K562 (cell line): ENCODE data around the gene PRPF8. TPM values are rescaled to one million over a fixed set of nuclear protein-coding genes. Genes with fewer than 3 reads are reported as not detected.

Experiments used
- CC2D1A ChIP-seq: fragments of 450-650 bp; IDR thresholded peaks from 2 replicates; pipeline ENCODE4 v1.6.1; 2017; ENCODE audit warnings: mild to moderate bottlenecking
- U2AF2 ChIP-seq: fragments of 200-400 bp; formaldehyde crosslinking; optimal IDR thresholded peaks from 2 replicates; pipeline ENCODE3; 2017; ENCODE audit warnings: low read depth, mild to moderate bottlenecking, low read length
- polyA plus RNA-seq, 8 experiments: library from polyadenylated mRNA; depleted of rRNA in 4 of 8; stranded (reverse) in 5 of 8; unstranded in 3 of 8; fragments of >200 nt; fragmentation: Nextera tagmentation in 2 of 8; fragmentation: Illumina TruSeq in 1 of 8; extraction: Ambion mirVana in 2 of 8; extraction: Trizol in 1 of 8; gene quantifications; 2 replicates each; pipeline versions ENCODE4 v1.2.1 to v1.2.3, GENCODE V29; 2011 to 2014; ENCODE audit warnings: inconsistent platforms in 1 of 8, missing spikeins in 1 of 8
- total RNA-seq, 7 experiments: library from RNA; depleted of rRNA in 6 of 7; stranded (reverse); fragments of >200 nt in 6 of 7; fragmentation: Illumina TruSeq in 2 of 7; extraction: Trizol in 2 of 7; gene quantifications; 2 replicates each; pipeline versions ENCODE4 v1.2.1 to v1.2.3, GENCODE V29; 2011 to 2021; ENCODE audit warnings: low replicate concordance in 1 of 7
- TF ChIP-seq, protein P1 (sequence below): sonication (generic); formaldehyde crosslinking; IDR thresholded peaks from 2 replicates; pipeline ENCODE4 v1.8.0; 2023; ENCODE audit warnings: missing genetic modification reagents, mild to moderate bottlenecking, borderline replicate concordance
- TF ChIP-seq, protein P2 (sequence below), 2 experiments: fragments of 450-650 bp in 1 of 2; sonication (generic) in 1 of 2; formaldehyde crosslinking in 1 of 2; IDR thresholded peaks; 2 replicates each; pipeline versions ENCODE4 v1.7.1 to v1.9.0; 2016 to 2022; ENCODE audit warnings: inconsistent platforms in 1 of 2, mild to moderate bottlenecking in 1 of 2, missing genetic modification reagents in 1 of 2
- TF ChIP-seq, protein P3 (sequence below): fragments of 250-450 bp; sonication (Bioruptor Pico); IDR thresholded peaks from 2 replicates; pipeline ENCODE4 v1.8.0; 2022; ENCODE audit warnings: moderate library complexity, mild to moderate bottlenecking, inconsistent platforms

Gene PRPF8
- total and polyA plus RNA-seq, 9 of the 15 experiments (the other 6 are each of a cell fraction or from before 2014, with no cell fraction given): 64.3 to 294 (median 85.9) TPM

DNA sequence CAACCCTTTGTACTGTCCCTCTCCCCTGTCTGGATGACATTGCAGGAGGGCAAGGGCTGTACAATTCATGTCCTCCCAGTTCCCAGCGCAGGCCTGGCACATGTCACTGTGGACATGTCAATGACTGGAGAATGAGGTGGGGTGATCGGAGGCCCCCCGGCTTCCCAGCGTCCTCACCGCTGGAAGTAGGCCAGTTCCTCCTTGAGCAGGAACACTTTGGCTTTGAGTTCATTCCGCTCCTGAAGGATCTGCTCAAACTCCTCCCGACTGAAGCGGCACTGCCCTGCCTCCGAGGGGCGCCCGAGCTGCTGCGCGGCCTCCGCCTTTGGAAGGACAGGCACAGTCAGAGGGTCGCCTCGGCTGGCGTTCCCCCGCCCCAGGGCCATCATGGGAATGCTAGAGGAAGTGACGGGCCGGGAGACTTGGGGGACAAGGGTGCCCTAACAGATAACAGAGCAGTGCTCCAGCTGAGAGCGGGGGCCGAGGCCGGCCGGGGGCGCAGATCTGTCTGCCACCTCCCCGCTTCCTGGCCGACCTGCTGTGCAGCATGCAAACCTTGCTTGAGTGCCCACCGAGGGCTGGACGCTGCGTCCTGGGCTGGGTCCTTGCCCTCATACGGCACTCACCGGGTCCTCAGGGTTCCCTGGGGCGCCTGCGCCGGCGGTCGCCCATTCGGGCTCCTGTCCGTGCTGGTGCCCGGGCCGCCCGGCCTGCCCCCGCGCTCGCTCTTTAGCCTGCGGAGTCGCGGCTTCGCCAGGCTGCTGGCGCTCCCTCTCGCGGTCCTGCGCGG lies 36.3 kb downstream of the PRPF8 start (continued):
- TF ChIP-seq, protein P1, sequence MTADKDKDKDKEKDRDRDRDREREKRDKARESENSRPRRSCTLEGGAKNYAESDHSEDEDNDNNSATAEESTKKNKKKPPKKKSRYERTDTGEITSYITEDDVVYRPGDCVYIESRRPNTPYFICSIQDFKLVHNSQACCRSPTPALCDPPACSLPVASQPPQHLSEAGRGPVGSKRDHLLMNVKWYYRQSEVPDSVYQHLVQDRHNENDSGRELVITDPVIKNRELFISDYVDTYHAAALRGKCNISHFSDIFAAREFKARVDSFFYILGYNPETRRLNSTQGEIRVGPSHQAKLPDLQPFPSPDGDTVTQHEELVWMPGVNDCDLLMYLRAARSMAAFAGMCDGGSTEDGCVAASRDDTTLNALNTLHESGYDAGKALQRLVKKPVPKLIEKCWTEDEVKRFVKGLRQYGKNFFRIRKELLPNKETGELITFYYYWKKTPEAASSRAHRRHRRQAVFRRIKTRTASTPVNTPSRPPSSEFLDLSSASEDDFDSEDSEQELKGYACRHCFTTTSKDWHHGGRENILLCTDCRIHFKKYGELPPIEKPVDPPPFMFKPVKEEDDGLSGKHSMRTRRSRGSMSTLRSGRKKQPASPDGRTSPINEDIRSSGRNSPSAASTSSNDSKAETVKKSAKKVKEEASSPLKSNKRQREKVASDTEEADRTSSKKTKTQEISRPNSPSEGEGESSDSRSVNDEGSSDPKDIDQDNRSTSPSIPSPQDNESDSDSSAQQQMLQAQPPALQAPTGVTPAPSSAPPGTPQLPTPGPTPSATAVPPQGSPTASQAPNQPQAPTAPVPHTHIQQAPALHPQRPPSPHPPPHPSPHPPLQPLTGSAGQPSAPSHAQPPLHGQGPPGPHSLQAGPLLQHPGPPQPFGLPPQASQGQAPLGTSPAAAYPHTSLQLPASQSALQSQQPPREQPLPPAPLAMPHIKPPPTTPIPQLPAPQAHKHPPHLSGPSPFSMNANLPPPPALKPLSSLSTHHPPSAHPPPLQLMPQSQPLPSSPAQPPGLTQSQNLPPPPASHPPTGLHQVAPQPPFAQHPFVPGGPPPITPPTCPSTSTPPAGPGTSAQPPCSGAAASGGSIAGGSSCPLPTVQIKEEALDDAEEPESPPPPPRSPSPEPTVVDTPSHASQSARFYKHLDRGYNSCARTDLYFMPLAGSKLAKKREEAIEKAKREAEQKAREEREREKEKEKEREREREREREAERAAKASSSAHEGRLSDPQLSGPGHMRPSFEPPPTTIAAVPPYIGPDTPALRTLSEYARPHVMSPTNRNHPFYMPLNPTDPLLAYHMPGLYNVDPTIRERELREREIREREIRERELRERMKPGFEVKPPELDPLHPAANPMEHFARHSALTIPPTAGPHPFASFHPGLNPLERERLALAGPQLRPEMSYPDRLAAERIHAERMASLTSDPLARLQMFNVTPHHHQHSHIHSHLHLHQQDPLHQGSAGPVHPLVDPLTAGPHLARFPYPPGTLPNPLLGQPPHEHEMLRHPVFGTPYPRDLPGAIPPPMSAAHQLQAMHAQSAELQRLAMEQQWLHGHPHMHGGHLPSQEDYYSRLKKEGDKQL (CRISPR knock-in tag): no peak
- TF ChIP-seq CC2D1A: no peak
- no peak for TF ChIP-seq U2AF2
- TF ChIP-seq, protein P2, sequence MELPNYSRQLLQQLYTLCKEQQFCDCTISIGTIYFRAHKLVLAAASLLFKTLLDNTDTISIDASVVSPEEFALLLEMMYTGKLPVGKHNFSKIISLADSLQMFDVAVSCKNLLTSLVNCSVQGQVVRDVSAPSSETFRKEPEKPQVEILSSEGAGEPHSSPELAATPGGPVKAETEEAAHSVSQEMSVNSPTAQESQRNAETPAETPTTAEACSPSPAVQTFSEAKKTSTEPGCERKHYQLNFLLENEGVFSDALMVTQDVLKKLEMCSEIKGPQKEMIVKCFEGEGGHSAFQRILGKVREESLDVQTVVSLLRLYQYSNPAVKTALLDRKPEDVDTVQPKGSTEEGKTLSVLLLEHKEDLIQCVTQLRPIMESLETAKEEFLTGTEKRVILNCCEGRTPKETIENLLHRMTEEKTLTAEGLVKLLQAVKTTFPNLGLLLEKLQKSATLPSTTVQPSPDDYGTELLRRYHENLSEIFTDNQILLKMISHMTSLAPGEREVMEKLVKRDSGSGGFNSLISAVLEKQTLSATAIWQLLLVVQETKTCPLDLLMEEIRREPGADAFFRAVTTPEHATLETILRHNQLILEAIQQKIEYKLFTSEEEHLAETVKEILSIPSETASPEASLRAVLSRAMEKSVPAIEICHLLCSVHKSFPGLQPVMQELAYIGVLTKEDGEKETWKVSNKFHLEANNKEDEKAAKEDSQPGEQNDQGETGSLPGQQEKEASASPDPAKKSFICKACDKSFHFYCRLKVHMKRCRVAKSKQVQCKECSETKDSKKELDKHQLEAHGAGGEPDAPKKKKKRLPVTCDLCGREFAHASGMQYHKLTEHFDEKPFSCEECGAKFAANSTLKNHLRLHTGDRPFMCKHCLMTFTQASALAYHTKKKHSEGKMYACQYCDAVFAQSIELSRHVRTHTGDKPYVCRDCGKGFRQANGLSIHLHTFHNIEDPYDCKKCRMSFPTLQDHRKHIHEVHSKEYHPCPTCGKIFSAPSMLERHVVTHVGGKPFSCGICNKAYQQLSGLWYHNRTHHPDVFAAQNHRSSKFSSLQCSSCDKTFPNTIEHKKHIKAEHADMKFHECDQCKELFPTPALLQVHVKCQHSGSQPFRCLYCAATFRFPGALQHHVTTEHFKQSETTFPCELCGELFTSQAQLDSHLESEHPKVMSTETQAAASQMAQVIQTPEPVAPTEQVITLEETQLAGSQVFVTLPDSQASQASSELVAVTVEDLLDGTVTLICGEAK (IDR thresholded peaks at IDR 0.05): 0 out of 2 replicates have a peak, but pooled peaks have one; percentile 20
- TF ChIP-seq, protein P2 (CRISPR knock-in tag; IDR thresholded peaks at IDR 0.05): no peak
- TF ChIP-seq, protein P3, sequence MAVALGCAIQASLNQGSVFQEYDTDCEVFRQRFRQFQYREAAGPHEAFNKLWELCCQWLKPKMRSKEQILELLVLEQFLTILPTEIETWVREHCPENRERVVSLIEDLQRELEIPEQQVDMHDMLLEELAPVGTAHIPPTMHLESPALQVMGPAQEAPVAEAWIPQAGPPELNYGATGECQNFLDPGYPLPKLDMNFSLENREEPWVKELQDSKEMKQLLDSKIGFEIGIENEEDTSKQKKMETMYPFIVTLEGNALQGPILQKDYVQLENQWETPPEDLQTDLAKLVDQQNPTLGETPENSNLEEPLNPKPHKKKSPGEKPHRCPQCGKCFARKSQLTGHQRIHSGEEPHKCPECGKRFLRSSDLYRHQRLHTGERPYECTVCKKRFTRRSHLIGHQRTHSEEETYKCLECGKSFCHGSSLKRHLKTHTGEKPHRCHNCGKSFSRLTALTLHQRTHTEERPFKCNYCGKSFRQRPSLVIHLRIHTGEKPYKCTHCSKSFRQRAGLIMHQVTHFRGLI (CRISPR knock-in tag): no peak
